ENCODE measurements around the gene RERE. TPM values are rescaled to one million over a fixed set of nuclear protein-coding genes. Genes with fewer than 3 reads are reported as not detected.

The RERE gene
- total RNA-seq, 1 experiment from 2014 or later: 40.6 TPM

- ChIA-PET CTCF (no interaction called here), RAD21 (ENCODE audit: low non-redundant PET in 1 of 2, low total read pairs in 2 of 2, uncharacterized antibody in 2 of 2, unreplicated experiment in 2 of 2) (no interaction called here)
These were observed 381.8 kb downstream of the RERE start for GRCh38 chr1:8435569-8436071.

GRCh38 chr1:8434101-8434500 lies 383.3 kb downstream of the RERE start:
- no TSS peak for BruUV-seq (replicated peaks)
- Histone ChIP-seq H3K27me3 (ENCODE audit: insufficient read depth, low read length) (no peaks in the 10 kb centered on the region), H3K4me3 (replicated peaks in 1 of 2; ENCODE audit: low read depth in 1 of 2, low read length in 2 of 2) (no peak overlapping the region), H3K79me2 (ENCODE audit: insufficient read depth, low read length) (no peaks in the 10 kb centered on the region), H3K9ac (ENCODE audit: low read length) (no peak overlapping the region), H3K9me3 (ENCODE audit: control insufficient read depth in 1 of 2, insufficient read depth in 1 of 2, low read depth in 1 of 2, low read length in 2 of 2) (no peaks in the 10 kb centered on the region), H3K9me2 (ENCODE audit: insufficient read depth) (no peaks in the 10 kb centered on the region), H3K36me3 (ENCODE audit: control insufficient read depth in 1 of 2, insufficient read depth in 2 of 2, low read length in 2 of 2) (no peaks in the 10 kb centered on the region), H4K20me1 (ENCODE audit: insufficient read depth) (no peaks in the 10 kb centered on the region), H3K4me2 (ENCODE audit: low read length) (no peak overlapping the region), H3K27ac (ENCODE audit: low read depth, low read length) (no peak overlapping the region), H3K4me1 (ENCODE audit: control insufficient read depth in 1 of 2, insufficient read depth in 2 of 2, low read length in 2 of 2) (peaks cover under 1 to 8% of the 10 kb centered on the region in 2 experiments; a peak in 3 of 4 replicates), H2AFZ (ENCODE audit: low read depth, low read length, poor library complexity, severe bottlenecking) (no peak overlapping the region)
- DNase-seq (ENCODE audit: low read depth, low spot score) (no peak), ATAC-seq (no peak)
- ChIA-PET CTCF (no interaction called here), RAD21 (ENCODE audit: low non-redundant PET in 1 of 2, low total read pairs in 2 of 2, uncharacterized antibody in 2 of 2, unreplicated experiment in 2 of 2) (no interaction called here), POLR2A (no interaction called here)
- intact Hi-C loops (cut with micrococcal nuclease): no loop called here
- TF ChIP-seq SRF (IDR thresholded peaks at IDR 0.05; ENCODE audit: low read depth) (no peak), ZFX (IDR thresholded peaks at IDR 0.05) (no peak), EZH2phosphoT487 (IDR thresholded peaks at IDR 0.05; ENCODE audit: borderline replicate concordance) (no peak), CEBPB (IDR thresholded peaks at IDR 0.05; ENCODE audit: low read depth) (no peak), YY1 (IDR thresholded peaks at IDR 0.05; ENCODE audit: extremely low read depth, insufficient replicate concordance, low read depth, low read length) (no peak), POLR2A (IDR thresholded peaks at IDR 0.05; ENCODE audit: borderline replicate concordance, extremely low read depth, insufficient read depth, insufficient read length) (no peak), JUND (IDR thresholded peaks at IDR 0.05) (no peak), RAD21 (IDR thresholded peaks at IDR 0.05; ENCODE audit: low read depth) (no peak), ATF3 (IDR thresholded peaks at IDR 0.05) (no peak), TCF7L2 (IDR thresholded peaks at IDR 0.05; ENCODE audit: borderline replicate concordance, extremely low read depth, insufficient read depth, insufficient read length) (no peak), SP1 (IDR thresholded peaks at IDR 0.05; ENCODE audit: low read depth) (no peak), ZNF274 (IDR thresholded peaks at IDR 0.05; ENCODE audit: low read depth, low read length) (no peak), ZBTB33 (IDR thresholded peaks at IDR 0.05; ENCODE audit: extremely low read depth, insufficient replicate concordance, low read length) (no peak), CTCF (IDR thresholded peaks at IDR 0.05 in 2 of 3, conservative IDR thresholded peaks at IDR 0.05 in 1 of 3; ENCODE audit: borderline replicate concordance in 1 of 3, insufficient read depth in 1 of 3, low read depth in 2 of 3, low read length in 2 of 3) (no peak), MAX (IDR thresholded peaks at IDR 0.05) (no peak)

More at GRCh38 chr1:8435569-8436071, 381.8 kb downstream of the RERE start:
- POLR2A ChIA-PET: no interaction called here
- no peak for TF ChIP-seq EZH2 (IDR thresholded peaks at IDR 0.05)
- TF ChIP-seq JUND (IDR thresholded peaks at IDR 0.05): no peak
- TF ChIP-seq POLR2AphosphoS5 (IDR thresholded peaks at IDR 0.05; ENCODE audit: low read depth, low read length): no peak
- no peak for TF ChIP-seq YY1 (IDR thresholded peaks at IDR 0.05; ENCODE audit: extremely low read depth, insufficient replicate concordance, low read depth, low read length)
- no peak for TF ChIP-seq TCF7L2 (IDR thresholded peaks at IDR 0.05; ENCODE audit: borderline replicate concordance, extremely low read depth, insufficient read depth, insufficient read length)
- no peak for TF ChIP-seq ZNF274 (IDR thresholded peaks at IDR 0.05; ENCODE audit: low read depth, low read length)
- no peak for TF ChIP-seq ZFX (IDR thresholded peaks at IDR 0.05)
- DNase-seq (ENCODE audit: low read depth, low spot score) (no peak), ATAC-seq (no peak)
- H3K79me2 ChIP-seq (ENCODE audit: insufficient read depth, low read length): no peaks in the 10 kb centered on the region
- no peak overlapping the region for H3K27ac ChIP-seq (ENCODE audit: low read depth, low read length)
- H3K4me3 ChIP-seq (replicated peaks in 1 of 2; ENCODE audit: low read depth in 1 of 2, low read length in 2 of 2): no peak overlapping the region
- H2AFZ ChIP-seq (ENCODE audit: low read depth, low read length, poor library complexity, severe bottlenecking): no peak overlapping the region
- no peaks in the 10 kb centered on the region for H4K20me1 ChIP-seq (ENCODE audit: insufficient read depth)
- no peaks in the 10 kb centered on the region for H3K9me3 ChIP-seq (ENCODE audit: control insufficient read depth in 1 of 2, insufficient read depth in 1 of 2, low read depth in 1 of 2, low read length in 2 of 2)
- H3K4me2 ChIP-seq (ENCODE audit: low read length): no peak overlapping the region
- no peak overlapping the region for H3K9ac ChIP-seq (ENCODE audit: low read length)
- H3K27me3 ChIP-seq (ENCODE audit: insufficient read depth, low read length): no peaks in the 10 kb centered on the region
- BruUV-seq (replicated peaks): no TSS peak
- H3K36me3 ChIP-seq (ENCODE audit: control insufficient read depth in 1 of 2, insufficient read depth in 2 of 2, low read length in 2 of 2): no peaks in the 10 kb centered on the region
- intact Hi-C loops (cut with micrococcal nuclease): no loop called here
- H3K9me2 ChIP-seq (ENCODE audit: insufficient read depth): no peaks in the 10 kb centered on the region
- H3K4me1 ChIP-seq (ENCODE audit: control insufficient read depth in 1 of 2, insufficient read depth in 2 of 2, low read length in 2 of 2): peaks cover 8 to 16% of the 10 kb centered on the region in 2 experiments; a peak in 3 of 4 replicates
